Peyer's patch (tissue), 4 donors: ENCODE measurements around the gene CAMK1. TPM values are rescaled to one million over a fixed set of nuclear protein-coding genes. Genes with fewer than 3 reads are reported as not detected.

ENCODE experiments used
- DNase-seq, 3 donors: peaks; one replicate each; pipeline ENCODE4 v3.0.0-alpha.2; 2017 to 2019
- H3K27ac ChIP-seq, 4 donors: fragments of 200-600 bp; sonication (generic); one replicate each; pipeline ENCODE4 v1.5.1; 2016 to 2019
- H3K27me3 ChIP-seq, 2 donors: fragments of 200-600 bp; sonication (generic); one replicate each; pipeline ENCODE4 v1.5.1; 2019
- H3K36me3 ChIP-seq, 3 donors: fragments of 200-600 bp; sonication (generic); one replicate each; pipeline ENCODE4 v1.5.1; 2016 to 2019
- H3K4me1 ChIP-seq, 4 donors: fragments of 200-600 bp; sonication (generic); one replicate each; pipeline ENCODE4 v1.5.1; 2016 to 2019
- H3K4me3 ChIP-seq, 4 donors: fragments of 200-600 bp; sonication (generic); 1 replicate in 3 of 4; 2 replicates in 1 of 4; pipeline ENCODE4 v1.5.1; 2016 to 2019; ENCODE audit warnings: mild to moderate bottlenecking in 1 of 4
- H3K9me3 ChIP-seq, 4 donors: fragments of 200-600 bp; sonication (generic); one replicate each; pipeline ENCODE4 v1.5.1; 2016 to 2019; ENCODE audit warnings: mild to moderate bottlenecking in 1 of 4
- POLR2A ChIP-seq, 2 donors: fragments of 450-650 bp; IDR thresholded peaks; one replicate each; pipeline ENCODE4 v1.5.1; 2017; ENCODE audit warnings: antibody characterized with exemption in 2 of 2, mild to moderate bottlenecking in 2 of 2, moderate library complexity in 2 of 2
- total RNA-seq, 4 donors: library from RNA; depleted of rRNA; stranded (reverse); fragments of >200 nt; gene quantifications; one replicate each; pipeline ENCODE4 v1.1.0, GENCODE V29; 2016
- TF ChIP-seq, protein P1 (sequence below), 6 experiments: fragments of 450-650 bp in 4 of 6; fragments of 200-600 bp in 2 of 6; sonication (generic) in 1 of 6; IDR thresholded peaks; one replicate each; pipeline ENCODE4 v1.5.1; 2017 to 2019; ENCODE audit warnings: antibody characterized with exemption in 6 of 6, mild to moderate bottlenecking in 3 of 6, moderate library complexity in 1 of 6

CAMK1 gene
- total RNA-seq, 4 donors from 2014 or later: 5.6 to 51.2 (median 10.4) TPM

DNA sequence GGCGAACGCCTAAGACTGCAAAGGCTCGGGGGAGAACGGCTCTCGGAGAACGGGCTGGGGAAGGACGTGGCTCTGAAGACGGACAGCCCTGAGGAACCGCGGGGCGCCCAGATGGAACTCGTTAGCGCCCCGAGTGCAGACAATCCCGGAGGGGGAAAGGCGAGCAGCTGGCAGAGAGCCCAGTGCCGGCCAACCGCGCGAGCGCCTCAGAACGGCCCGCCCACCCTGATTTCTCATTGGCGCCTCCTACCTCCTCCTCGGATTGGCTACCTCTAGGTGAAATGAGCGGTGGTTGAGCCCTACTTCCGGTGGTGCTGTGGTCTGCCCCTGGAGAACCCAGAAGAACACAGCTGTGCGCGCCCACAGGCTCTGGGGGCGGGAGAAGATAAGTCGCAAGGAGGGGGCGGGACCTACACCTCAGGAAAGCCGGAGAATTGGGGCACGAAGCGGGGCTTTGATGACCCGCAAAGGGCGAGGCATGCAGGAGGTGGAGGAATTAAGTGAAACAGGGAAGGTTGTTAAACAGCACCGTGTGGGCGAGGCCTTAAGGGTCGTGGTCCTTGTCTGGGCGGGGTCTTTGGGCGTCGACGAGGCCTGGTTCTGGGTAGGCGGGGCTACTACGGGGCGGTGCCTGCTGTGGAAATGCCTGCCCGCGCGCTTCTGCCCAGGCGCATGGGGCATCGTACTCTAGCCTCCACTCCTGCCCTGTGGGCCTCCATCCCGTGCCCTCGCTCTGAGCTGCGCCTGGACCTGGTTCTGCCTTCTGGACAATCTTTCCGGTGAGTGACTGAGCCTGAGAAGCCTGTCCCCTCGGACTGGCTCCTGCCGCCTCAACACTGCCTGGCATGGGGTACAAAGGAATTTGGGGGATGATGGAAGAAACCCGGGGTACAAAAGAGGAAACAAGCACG lies 19.8 kb downstream of the CAMK1 start, which contains the start of gene OGG1:
Gene OGG1 (plus strand): TSS at position 308 of the 911 bp plus-strand sequence. CDS start 335 bp downstream, at position 643.
- H3K36me3 ChIP-seq: peaks cover 0 to 56% (median 0%) of the 10 kb centered on the region in 3 donors
- peak within 1 kb of the TSS; percentile 82 to 92 (median 86) for H3K27ac ChIP-seq
- H3K4me3 ChIP-seq: peak within 1 kb of the TSS; percentile 48 to 63 (median 56)
- H3K9me3 ChIP-seq: no peaks in the 10 kb centered on the region
- no peaks in the 10 kb centered on the region for H3K27me3 ChIP-seq
- peaks cover 3 to 25% (median 13%) of the 10 kb centered on the region in 4 donors for H3K4me1 ChIP-seq
- peak; percentile 98 to 99 (median 98) for DNase-seq
- peak in 1 of 2 donors; percentile 48 for TF ChIP-seq POLR2A (IDR thresholded peaks at IDR 0.05)
- TF ChIP-seq, protein P1, sequence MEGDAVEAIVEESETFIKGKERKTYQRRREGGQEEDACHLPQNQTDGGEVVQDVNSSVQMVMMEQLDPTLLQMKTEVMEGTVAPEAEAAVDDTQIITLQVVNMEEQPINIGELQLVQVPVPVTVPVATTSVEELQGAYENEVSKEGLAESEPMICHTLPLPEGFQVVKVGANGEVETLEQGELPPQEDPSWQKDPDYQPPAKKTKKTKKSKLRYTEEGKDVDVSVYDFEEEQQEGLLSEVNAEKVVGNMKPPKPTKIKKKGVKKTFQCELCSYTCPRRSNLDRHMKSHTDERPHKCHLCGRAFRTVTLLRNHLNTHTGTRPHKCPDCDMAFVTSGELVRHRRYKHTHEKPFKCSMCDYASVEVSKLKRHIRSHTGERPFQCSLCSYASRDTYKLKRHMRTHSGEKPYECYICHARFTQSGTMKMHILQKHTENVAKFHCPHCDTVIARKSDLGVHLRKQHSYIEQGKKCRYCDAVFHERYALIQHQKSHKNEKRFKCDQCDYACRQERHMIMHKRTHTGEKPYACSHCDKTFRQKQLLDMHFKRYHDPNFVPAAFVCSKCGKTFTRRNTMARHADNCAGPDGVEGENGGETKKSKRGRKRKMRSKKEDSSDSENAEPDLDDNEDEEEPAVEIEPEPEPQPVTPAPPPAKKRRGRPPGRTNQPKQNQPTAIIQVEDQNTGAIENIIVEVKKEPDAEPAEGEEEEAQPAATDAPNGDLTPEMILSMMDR (IDR thresholded peaks at IDR 0.05): peak in 1 of 6 experiments; percentile 8

DNA sequence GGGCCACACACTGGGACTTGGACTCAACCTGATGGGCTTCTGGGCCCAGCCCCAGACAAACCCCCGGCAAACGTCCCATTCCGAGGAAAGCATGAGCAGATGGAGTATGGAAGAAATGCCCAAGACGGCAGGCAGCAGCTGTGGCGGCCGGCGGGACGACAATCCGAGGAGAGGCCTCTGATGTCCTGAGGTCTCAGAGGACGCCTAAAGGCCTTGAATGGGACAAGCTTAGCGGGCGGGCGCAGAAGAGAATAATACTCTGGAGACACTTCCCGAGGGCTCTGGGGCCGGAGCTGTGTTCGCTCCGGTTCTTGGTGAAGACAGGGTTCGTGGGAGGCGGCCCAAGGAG lies 20.5 kb downstream of the CAMK1 start:
- peaks cover 0 to 56% (median under 1%) of the 10 kb centered on the region in 3 donors for H3K36me3 ChIP-seq
- TF ChIP-seq, protein P1 (IDR thresholded peaks at IDR 0.05): no peak
- no peak for TF ChIP-seq POLR2A (IDR thresholded peaks at IDR 0.05)

DNA sequence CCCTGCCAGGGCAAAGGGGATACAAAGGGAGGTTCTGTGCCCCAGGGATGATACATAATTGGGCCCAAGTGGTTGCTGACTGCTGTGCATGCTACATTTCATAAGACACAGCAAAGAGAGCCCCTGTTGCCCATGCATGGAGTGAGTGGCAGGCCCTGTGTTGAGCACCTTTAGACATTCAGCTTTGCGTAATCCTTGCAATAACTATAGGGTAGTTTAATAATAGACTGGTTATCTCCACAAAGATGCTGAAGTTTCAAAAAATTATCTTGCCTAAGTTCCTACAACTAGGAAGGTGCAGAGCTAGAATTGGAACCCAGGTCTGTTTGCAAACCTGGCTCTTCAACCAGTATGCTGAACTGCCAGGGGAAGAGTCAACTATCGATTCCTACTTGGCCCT lies 21.7 kb downstream of the CAMK1 start:
- Histone ChIP-seq H3K4me3 (no peak overlapping the region), H3K4me1 (peaks cover 3 to 19% (median 13%) of the 10 kb centered on the region in 4 donors), H3K27ac (no peak overlapping the region), H3K9me3 (no peaks in the 10 kb centered on the region), H3K36me3 (peaks cover 0 to 66% (median 3%) of the 10 kb centered on the region in 3 donors), H3K27me3 (no peaks in the 10 kb centered on the region)
- TF ChIP-seq, protein P1 (IDR thresholded peaks at IDR 0.05): no peak
- no peak for TF ChIP-seq POLR2A (IDR thresholded peaks at IDR 0.05)
- no peak for DNase-seq

More for the DNA sequence above, 20.5 kb downstream of the CAMK1 start:
- H3K4me1 ChIP-seq: peaks cover 3 to 19% (median 13%) of the 10 kb centered on the region in 4 donors
- DNase-seq: no peak
- no peaks in the 10 kb centered on the region for H3K9me3 ChIP-seq
- peak overlapping the region; percentile 48 to 63 (median 56) for H3K4me3 ChIP-seq
- peak overlapping the region; percentile 82 to 92 (median 86) for H3K27ac ChIP-seq
- no peaks in the 10 kb centered on the region for H3K27me3 ChIP-seq

DNA sequence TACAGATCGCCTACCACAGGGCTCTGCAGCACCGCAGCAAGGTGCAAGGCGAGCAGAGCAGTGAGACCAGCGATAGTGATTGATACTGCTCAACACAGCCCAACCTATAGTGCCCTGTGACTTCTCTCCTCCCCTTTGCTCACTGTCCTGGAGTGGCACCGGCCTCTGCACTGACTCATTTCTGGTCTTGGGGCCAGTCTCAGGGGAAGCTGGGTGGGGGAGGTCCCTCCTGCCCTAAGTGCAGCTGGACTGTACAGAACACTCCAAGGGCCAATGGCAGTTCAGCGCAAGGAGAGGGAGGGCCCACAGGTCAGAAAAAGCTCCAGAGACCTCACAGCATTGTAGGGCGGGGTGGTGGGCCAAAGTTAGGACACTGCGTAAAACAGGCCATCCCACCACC lies 22.5 kb downstream of the CAMK1 start:
- H3K27ac ChIP-seq: no peak overlapping the region
- H3K27me3 ChIP-seq: no peaks in the 10 kb centered on the region
- TF ChIP-seq, protein P1 (IDR thresholded peaks at IDR 0.05): no peak
- TF ChIP-seq POLR2A (IDR thresholded peaks at IDR 0.05): no peak
- peaks cover 3 to 19% (median 12%) of the 10 kb centered on the region in 4 donors for H3K4me1 ChIP-seq
- no peak overlapping the region for H3K4me3 ChIP-seq
- peaks cover 0 to 67% (median 3%) of the 10 kb centered on the region in 3 donors for H3K36me3 ChIP-seq
- no peaks in the 10 kb centered on the region for H3K9me3 ChIP-seq
- no peak for DNase-seq

DNA sequence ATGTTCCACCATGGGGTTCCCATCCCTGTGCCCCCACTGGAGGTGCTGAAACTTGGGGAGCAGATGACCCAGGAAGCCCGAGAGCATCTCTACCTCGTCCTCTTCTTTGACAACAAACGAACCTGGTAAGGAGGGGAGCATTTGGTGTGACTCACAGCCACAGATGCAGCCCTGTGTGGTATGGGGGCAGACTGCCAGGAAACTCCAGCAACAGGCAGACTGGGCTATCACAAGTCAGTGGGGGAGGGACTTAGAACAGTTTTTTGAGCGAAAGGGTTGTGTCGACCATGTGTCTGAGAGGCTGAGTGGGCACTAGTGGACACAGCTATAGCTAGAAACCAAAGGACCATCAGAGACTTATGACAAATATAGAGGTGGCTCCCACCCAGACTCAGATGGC lies 23.4 kb downstream of the CAMK1 start:
- Histone ChIP-seq H3K27me3 (no peaks in the 10 kb centered on the region), H3K4me3 (no peak overlapping the region), H3K27ac (no peak overlapping the region), H3K9me3 (no peaks in the 10 kb centered on the region), H3K4me1 (peaks cover 3 to 12% (median 10%) of the 10 kb centered on the region in 4 donors), H3K36me3 (peaks cover 0 to 71% (median 3%) of the 10 kb centered on the region in 3 donors)
- DNase-seq: no peak
- TF ChIP-seq, protein P1 (IDR thresholded peaks at IDR 0.05): no peak
- no peak for TF ChIP-seq POLR2A (IDR thresholded peaks at IDR 0.05)
